GM20431 (cell line): ENCODE data around the gene FILIP1L.

ENCODE experiments used
- in situ Hi-C: fragments of 300-500 bp; cut with MseI, MboI; formaldehyde crosslinking; loops from one replicate; pipeline ENCODE4 v1.15.0; 2020; ENCODE audit warnings: low sequenced_read_pairs; ENCODE audit not compliant: unreplicated experiment

Gene FILIP1L

DNA sequence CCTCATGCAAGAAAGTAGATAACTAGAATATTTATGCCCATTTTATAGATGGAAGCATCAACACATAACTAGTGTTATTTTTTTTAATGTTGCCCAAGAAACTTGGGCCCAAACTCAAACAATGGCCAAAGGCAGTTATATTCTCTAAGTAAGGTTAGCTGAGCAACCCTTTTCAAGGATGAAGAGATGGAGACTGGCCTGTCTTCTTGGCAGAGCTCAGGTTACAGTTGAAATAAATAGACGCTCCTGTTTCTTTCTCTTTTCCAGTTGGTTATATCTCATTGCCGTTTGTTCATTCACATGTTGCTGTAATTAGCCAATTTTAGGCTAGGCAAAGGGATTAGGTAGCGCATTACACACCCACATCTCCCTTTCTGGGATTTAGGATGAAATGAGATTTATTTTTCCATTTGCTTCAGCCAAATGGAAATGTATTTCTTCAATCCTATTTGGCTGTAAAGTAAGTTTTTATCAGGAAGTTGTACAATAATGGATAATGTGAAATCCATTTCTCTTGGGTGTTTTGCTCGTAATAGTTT is 203.5 kb downstream of the FILIP1L start:
- in situ Hi-C loops, result no loop called here

DNA sequence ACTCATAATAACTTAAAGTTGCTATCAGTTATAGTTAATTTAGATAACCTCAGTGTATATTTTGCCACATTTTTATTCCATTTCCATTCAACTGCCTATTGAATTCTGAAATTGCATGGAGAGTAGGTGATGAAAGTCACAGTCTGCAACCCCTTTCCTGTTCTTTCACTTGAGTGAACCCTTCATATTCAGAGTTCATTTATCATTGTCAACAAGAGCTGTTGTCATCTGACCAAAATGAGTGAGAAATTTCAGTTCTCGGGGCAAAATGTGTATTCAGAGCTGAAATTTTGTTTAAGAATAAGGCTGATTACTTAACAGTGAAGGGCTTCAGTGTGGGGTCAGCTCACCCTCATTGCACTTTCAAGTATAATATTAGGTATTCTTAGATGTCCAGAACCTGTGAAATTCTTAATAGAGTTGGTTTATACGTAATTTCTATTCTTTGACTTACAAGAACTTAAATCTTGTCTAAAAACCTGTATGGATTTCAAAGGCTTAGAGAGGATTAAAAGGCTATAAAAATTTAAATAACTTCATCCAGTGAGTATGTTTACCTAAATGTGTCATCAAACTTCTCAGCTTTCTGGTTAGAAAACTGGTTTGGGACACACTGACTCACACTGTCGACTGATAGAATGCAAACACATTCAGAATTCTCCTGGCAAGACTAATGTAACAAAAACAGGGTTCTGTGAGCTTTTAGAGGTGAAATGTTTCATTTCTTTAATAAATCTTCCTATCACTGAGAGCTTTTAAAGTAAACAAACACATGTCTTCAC is 204.4 kb downstream of the FILIP1L start:
- in situ Hi-C loops, result no loop called here

DNA sequence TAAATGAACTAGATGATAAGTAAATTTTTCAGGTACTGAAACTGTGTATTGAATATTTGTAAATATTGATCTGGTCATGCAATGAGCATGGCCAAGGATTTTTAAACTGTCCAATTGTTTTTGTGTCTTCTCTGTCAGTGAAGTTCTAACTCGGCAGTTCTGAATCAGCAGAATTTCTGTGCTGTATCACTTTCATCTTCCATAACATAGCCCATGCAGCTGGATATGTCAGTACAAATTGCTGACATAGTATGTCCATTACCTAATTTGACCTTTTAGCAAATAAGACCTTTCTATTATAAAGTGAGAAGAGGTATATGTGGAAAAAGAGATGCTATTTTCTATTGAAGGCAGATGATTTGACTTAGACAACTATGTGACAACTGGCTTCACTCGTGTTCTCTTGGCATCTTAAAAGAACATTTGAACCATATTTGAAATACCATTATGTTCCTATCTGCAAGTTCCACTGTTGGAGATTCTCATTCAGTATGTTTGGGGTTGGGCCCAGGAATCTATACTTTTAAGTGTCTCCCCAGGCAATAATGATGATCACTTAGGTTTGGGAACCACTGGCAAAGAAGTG is 206.2 kb downstream of the FILIP1L start:
- in situ Hi-C loops, result no loop called here

DNA sequence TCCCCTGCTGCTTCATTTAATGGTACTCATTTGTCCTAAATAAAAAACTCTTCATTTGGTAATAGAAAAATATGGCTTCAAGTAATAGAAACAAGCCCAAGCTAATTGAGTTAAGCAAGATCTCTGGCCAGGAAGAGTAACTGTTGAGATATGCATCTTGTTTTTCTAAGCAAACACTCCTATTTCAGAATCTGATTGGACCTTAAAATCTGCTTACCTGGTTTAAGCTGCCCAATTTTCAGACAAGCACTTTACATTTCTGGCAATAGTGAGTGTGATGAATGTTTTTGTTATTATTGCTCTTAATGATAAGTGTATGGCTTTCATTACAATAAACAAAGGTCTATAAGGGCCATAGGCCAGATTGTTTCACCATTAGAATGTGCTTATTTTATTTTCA is 210.4 kb downstream of the FILIP1L start:
- in situ Hi-C loops, result no loop called here

DNA sequence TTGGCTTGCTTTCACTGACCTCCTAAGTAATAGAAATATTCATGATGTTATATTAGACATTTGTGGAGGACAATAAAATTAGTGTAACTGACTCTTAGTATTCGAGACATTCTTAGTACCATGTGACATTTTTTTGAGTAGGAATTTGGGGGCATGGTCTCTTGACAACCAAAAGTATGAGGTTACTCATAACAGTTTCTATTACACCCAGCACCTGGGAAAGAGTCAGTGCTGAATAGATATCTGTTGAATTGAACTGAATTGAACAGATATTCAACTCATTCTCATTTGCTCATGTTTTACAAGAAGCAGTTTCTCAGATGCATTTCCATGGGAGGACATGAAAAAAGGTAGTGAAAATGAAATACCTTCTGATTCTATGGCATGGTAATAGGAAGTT is 212.2 kb downstream of the FILIP1L start:
- in situ Hi-C loops, result no loop called here

GRCh38 chr3:99901200-99901926 is 212.9 kb downstream of the FILIP1L start:
- in situ Hi-C loops, result no loop called here

DNA sequence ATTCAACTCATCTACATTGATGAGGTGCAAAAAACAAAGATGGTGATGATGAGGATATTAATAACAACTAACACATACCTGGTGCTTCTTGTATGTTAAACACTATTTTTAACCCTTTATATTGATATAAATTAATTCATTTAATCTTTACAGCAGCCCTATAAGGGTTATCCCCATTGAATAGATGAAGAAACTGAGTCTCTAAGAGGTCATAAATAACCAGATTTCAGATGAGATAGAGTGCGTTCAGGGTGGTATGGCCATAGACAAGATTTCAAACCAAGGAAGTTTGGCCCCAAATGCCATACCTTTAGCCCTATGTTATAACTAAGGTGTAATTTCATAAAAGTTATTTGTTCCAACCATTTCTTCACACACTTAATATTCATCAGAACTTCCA is 214.1 kb downstream of the FILIP1L start:
- in situ Hi-C loops, result no loop called here

DNA sequence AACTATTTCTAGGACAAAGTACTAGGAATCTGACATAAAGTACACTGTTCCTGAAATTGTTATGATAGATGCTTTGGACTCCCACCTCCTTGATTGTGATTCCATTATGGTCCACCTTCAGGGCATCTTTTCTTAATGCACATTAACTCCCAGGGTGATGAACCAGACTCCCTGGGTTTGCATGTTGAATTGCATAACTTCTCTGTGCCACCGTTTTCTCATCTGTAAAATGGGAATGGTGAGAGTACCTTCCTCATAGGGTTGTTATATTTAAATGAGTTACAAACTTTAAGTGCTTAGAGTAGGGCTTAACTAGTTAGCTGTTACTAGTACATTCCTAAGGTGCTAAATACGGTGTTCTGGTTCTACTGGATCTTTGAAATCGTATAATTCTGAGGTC is 214.7 kb downstream of the FILIP1L start:
- in situ Hi-C loops, result no loop called here

GRCh38 chr3:99896482-99896881 is 217.8 kb downstream of the FILIP1L start:
- in situ Hi-C loops, result no loop called here

GRCh38 chr3:99895703-99896441 is 218.4 kb downstream of the FILIP1L start:
- in situ Hi-C loops, result no loop called here

GRCh38 chr3:99895131-99895696 is 219.1 kb downstream of the FILIP1L start:
- in situ Hi-C loops, result no loop called here

DNA sequence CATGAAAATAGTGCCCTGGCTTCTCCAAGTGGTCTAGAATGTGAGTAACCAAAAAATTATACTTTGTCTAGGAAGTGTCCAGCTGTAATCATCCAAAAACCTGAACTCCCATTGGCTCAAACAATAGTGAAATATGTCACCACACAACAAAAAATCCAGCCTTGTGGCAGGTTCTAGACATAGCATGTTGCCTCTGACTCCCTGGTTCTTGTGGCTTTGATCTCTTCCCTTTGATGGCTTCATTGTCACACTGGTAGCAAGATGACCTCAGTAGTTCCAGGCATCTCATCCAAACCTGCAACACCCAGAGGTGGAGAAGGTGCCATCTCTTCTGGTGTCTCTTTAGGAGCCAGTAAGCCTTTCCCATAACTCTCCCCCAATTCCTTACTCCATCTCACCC is 222.0 kb downstream of the FILIP1L start:
- in situ Hi-C loops, result no loop called here

- in situ Hi-C loops, result no loop called here
These were observed 222.6 kb downstream of the FILIP1L start for GRCh38 chr3:99891610-99892285.

GRCh38 chr3:99885851-99886250 is 228.4 kb downstream of the FILIP1L start:
- in situ Hi-C loops, result no loop called here

DNA sequence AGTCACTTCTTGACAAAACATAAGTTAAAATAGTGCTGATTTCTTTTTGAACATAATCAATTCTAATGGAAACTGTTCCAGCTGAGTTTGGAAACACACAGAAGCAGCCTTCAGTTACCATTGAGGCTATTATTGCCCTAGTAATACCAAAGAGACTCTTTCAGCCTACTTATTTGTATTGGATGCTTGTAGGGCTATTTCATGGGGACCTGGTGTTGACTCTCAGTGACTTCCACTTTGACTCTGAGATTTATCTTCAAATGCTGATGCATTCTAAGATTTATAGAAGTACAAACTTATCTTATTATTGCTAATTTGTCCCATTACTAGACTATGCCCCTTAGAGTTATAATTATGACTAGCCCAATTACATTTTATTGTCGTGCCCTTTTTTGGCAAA is 229.2 kb downstream of the FILIP1L start:
- in situ Hi-C loops, result no loop called here

DNA sequence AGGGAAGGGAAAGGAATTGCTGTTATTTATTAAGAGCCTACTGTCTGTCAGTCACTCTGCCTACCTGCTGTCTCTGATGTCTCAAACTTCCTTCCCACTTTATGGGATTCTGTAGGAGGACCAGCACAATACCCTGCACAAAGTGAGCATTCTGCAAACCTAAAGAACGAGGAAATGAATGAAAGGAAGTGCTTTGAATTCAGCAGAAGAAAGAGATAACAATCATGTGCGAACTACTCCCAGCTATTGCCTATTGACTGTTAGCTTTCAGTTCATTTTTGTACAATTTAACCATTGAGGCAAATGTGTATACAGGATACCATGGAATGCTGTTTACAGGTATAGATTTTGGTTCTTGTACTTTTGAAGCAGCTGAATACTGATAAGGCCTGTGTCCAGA is 229.8 kb downstream of the FILIP1L start:
- in situ Hi-C loops, result no loop called here

DNA sequence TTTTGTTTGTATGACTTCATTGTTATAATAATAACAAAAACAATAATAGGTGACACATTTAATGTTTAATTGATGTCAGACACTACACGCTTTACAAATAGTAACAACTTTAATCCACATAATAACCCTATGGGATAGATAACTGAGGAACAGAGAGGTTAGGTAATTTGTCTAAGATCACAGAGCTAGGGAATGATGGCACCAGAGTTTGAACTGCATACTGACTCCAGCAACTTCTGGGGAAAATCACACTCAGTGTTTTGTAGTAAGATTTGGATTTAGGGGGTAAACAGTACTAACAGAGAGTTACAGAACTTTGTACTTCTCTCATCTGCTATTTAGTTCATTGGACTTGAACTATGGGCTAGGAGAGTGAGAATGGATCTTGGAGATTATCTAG is 230.6 kb downstream of the FILIP1L start:
- in situ Hi-C loops, result no loop called here

- in situ Hi-C loops, result no loop called here
These were observed 231.2 kb downstream of the FILIP1L start for GRCh38 chr3:99883138-99883461.

DNA sequence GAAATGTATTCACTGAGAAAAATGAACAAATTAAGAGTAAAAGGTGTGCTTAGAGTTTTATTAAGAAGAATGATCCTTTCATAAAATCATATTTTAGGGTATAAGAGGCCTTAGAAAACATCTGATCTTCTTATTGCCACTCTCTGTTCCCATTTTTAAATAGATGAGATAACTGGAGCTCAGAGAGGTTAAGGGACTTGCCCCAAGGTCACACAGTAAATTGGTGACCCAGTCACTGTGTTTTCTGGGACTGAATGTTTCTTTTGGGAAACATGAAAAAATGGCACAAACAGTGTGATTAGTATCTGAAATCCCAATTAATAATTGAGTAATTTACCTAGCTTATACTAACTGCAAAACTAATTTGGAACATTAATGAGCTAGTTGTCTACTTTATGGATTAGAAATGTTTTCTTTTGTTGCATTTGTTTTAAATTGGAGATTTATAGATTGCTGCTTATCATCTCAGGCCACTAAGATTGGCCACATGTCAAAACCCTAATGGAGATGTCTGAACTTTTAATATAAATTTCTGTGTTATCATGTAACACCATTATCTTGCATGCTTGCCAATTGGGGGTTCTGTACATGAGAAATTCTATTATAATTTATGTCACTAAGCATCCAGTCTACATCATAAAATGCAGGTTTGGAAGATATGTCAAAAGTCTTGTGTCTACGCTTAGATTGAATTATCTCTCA is 231.7 kb downstream of the FILIP1L start:
- in situ Hi-C loops, result no loop called here
